WI38 (cell line): ENCODE data around the gene EGFL8.
"Not testable (repeated sequence)": the region's sequence is repeated elsewhere in the genome, so short reads cannot be mapped to it uniquely, and the experiment has no call there.

Experiments used
- H3K4me3 ChIP-seq: 2 replicates; pipeline ENCODE4 v1.5.1; 2011; ENCODE audit warnings: low read depth, mild to moderate bottlenecking, control low read depth, low read length
- TF ChIP-seq, protein P1 (sequence below): IDR thresholded peaks from 2 replicates; pipeline ENCODE4 v1.5.1; 2012; ENCODE audit warnings: low read depth, mild to moderate bottlenecking, control low read depth, low read length

EGFL8 gene

DNA sequence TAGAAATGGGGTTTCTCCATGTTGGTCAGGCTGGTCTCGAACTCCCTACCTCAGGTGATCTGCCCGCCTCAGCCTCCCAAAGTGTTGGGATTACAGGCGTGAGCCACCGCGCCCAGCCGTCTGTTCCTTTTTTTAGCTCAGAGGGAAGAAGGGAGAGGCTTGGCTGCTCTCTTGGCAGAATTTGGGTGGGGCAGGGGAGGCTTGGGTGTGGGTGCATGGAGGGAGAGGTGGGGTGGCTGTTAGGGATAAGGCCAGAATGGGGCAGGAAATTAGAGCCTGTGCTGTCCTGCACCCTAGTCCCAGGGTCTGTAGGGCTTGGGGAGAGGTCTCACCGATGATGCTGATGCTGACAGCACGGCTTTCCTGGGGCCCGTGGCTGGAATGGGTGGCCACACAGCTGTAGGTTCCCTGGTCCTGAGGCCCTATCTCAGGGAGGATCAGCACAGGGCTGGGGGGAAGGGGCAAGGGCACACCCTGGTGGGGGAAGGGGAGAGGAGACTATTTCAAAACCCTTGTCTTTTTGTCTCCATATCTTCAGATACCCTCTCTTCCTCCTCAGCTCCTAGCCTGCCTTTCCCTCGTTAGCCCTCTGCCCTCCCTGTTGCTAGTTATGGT, 17.6 kb downstream of the EGFL8 start:
- TF ChIP-seq, protein P1, sequence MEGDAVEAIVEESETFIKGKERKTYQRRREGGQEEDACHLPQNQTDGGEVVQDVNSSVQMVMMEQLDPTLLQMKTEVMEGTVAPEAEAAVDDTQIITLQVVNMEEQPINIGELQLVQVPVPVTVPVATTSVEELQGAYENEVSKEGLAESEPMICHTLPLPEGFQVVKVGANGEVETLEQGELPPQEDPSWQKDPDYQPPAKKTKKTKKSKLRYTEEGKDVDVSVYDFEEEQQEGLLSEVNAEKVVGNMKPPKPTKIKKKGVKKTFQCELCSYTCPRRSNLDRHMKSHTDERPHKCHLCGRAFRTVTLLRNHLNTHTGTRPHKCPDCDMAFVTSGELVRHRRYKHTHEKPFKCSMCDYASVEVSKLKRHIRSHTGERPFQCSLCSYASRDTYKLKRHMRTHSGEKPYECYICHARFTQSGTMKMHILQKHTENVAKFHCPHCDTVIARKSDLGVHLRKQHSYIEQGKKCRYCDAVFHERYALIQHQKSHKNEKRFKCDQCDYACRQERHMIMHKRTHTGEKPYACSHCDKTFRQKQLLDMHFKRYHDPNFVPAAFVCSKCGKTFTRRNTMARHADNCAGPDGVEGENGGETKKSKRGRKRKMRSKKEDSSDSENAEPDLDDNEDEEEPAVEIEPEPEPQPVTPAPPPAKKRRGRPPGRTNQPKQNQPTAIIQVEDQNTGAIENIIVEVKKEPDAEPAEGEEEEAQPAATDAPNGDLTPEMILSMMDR, result no peak

DNA sequence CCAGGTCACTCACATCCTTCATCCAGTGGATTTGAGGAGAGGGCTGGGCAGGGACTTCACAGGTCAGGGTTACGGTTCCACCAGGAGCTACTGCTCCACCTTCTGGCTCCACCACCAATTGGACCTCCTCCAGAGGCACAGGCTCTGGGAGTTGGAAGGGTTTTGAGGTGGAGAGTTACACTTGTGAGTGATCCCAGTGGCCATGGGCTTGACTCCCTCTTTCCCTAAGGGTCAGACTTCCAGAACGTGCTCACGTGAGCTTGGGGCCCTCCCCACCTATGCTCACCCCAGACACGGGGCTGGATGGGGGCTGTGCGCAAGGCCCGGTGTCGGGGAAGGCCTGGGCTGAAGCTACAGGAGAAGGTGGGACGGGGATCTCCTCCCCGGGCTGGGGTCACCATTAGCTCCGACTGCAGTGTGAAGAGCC, 18.2 kb downstream of the EGFL8 start:
- TF ChIP-seq, protein P1, result no peak

More for the DNA sequence above, 17.6 kb downstream of the EGFL8 start:
- H3K4me3 ChIP-seq, result no peak overlapping the region

DNA sequence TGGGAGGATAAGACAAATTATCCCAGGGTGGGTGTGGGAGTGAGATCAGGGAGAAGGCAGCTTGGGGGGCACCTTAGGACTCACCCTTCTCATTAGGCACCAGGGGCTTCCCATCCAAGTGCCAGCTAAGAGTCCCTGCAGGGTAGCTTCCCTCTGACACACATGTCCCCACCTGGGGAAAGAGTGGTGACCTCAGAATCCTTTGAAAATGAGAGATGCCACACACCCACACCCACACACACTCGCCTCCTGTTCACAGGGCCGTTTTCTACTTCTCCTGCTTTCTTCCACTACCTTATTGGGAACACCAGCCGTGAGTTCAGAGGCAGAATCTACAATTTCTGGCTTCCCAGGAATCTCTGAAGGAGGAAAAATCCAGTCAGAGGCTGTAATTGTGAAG, 18.6 kb downstream of the EGFL8 start:
- no peak overlapping the region for H3K4me3 ChIP-seq
- TF ChIP-seq, protein P1, result no peak

More for the DNA sequence above, 18.2 kb downstream of the EGFL8 start:
- H3K4me3 ChIP-seq, result no peak overlapping the region

DNA sequence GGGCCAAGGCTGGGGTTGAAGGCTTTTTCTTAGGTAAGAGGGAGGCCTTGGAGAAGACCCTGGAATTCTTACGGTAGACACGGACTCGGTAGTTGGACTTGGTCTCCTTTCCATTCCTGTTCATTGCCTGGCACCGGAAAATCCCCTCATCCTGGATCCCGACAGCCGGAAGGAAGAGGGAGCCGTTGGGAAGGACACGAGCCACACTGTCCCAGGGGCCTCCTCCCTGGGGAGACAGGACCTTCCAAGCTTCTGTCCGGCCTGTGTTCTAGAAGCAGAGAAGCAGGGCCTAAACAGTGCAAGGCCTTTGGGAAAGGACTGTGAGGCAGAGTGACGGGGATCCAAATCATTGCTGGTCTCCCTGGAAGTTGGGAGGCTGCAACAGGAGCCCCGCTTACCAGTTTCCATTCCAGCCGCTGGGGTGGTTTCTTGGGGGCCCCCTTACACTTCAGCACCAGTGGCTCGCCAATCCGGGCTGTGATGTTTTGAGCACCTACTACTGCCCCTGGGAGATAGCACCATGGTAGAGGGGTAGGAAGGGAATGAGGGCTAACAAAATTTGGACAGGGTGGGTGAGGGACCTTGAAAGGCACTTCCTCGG, 19.2 kb downstream of the EGFL8 start:
- TF ChIP-seq, protein P1, result no peak
- no peak overlapping the region for H3K4me3 ChIP-seq

DNA sequence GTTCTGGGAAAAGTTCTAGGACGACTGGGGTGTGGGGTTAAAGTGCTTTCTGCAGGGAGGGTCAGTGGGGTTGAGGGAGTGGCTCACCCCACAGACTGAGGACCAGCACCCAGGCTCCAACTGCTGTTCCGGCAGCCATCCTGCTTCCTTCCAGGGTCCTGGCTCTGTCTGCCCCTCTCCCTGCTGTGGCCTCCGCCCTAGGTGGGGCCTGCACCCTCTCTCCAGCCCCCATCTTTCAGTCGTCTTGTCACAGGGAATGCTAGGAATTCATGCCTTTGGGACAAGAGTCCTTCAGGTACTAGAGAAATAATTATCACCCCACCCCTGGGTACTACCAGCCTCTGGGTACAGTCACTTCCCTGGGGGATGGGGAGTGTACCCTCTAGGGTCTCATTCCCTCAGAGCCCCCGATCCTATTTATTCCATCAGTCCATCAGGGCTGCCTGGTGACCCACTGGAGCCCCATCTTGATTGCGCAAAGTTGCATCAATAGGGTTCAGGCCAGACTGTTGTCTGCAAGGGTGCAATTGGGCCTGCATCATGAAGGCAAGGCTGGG, 19.8 kb downstream of the EGFL8 start, which contains the start of gene AGER:
Gene AGER, minus strand, starts transcription at position 170 of the 557 bp plus-strand sequence. Its CDS starts 31 bp downstream, at position 139.
- TF ChIP-seq, protein P1, result no peak
- H3K4me3 ChIP-seq, result no peak within 1 kb of the TSS

DNA sequence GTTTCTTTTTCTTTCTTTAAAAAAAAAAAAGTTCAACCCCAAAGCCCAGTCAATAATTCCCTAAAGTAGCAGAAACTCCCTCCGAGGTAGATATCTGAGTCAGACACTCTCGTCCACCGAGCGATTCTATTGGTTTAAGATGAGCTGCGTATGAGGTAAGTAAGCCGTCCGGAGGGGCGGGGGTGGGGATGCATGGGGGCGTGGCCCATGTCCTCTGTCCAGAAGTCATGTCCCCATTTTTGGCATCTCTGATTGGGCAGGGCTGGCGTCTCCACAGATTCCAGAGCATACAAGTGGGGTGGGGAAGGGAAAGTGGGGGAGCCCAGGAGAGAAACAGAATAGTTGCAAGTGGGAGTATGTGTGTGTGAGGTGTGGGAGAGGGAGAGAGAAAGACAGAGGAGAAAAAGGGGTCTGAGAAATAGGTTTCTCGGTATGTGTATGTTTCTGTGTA, 21.3 kb downstream of the EGFL8 start:
- H3K4me3 ChIP-seq, result not testable (repeated sequence)

DNA sequence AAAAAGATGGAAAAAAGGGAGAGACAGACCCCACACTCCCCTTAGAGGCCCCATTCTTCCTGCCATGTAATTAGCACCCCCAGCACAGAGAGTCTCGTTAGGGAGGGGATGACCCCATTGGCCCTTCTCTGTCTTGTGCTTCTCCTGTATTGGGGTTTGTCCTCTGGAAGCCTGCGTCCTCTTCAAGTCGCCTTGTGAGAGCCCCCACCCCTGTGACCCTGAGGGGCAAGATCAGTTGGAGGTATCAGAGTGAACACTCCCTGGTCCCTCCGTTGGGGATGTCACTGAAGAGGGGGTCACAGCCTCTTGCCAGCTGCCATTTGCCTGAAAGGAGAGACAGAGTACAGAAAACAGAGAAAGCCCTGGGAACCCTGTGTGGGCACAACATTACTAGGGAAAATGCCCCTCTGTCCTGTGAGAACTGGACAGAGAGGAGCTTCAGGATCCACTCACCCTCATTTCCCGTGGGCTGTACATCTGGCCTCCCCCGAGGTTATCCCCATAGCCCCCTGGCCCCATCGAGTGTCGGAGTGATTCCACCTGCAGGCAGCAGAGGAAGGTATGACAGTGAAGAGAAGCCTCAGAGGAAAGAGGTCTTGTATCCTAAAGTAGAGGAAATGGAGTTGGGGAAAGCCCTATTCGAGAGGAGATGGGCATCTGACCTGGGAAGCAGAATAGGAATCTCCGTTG, 21.9 kb downstream of the EGFL8 start:
- H3K4me3 ChIP-seq, result not testable (repeated sequence)
